Stimulated activated CD8-positive, alpha-beta memory T cell treated with anti-CD3 and anti-CD28 coated beads, Interleukin-7, amount 100 ng/mL, for 1 hour (primary cell): ENCODE data around the gene CASP12.
"Not testable (repeated sequence)": the region's sequence is repeated elsewhere in the genome, so short reads cannot be mapped to it uniquely, and the experiment has no call there.

Source experiments
- DNase-seq, 2 donors: peaks; one replicate each; pipeline ENCODE4 v3.0.0-alpha.2; 2020; ENCODE audit warnings: low read depth in 2 of 2

The CASP12 gene

DNA sequence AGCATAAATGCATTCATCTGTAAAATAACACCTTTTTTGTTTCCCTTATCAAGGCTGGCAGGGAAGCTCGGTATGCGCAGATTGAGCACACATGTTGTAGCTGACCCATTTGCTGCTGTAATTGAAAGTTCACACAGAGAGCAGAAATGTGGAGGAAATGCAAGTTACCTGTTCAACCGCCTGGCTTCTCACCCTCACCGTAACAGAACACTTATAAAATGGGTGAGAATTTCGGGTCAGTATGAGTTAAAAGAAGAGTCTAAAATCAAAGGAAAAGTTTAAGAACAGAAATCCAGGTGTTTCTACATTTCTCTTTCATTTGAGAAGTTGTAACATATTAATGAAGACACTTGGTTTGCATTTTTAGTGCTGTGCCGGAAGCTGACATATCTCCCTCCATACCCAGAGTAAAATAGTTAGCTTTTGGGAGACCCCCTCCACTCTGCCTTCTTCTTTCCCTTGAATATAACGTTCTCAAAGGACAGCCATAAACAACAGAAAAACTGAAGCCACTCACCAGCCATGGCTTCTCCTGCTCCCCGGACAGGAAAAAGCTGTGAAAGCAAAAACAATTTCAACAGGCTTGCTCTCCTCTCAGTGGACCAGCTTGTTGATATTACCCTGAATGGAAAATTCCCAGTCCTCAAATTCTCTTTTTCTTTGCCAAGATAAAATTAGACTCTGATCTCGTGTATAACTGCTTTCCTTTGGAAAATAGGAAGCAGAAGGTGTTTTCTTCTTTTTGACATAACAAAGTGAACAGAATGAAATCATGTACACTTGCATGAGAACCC lies at the start of gene CASP12:
Gene CASP12, minus strand, starts transcription at position 570 of the 794 bp plus-strand sequence.
- no peak for DNase-seq

DNA sequence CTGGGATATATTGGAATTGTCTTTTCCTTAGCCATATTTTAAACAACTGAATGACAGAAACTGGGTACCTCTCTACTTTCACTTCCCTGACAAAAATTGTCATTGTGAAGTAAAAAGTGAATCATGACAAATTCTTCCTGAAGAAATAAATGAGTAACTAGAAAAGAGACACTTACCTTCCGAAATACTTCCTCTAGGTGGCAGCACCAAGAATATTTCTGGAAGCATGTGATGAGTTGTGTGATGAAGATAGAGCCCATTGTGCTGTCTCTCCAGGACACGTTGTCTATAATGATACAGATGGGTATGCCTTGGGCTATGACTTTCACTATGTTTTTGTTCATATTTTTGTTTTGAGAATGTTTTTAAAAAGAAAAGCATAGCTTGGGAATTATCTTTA lies 48.6 kb upstream of the CASP12 start:
- DNase-seq, result no peak

DNA sequence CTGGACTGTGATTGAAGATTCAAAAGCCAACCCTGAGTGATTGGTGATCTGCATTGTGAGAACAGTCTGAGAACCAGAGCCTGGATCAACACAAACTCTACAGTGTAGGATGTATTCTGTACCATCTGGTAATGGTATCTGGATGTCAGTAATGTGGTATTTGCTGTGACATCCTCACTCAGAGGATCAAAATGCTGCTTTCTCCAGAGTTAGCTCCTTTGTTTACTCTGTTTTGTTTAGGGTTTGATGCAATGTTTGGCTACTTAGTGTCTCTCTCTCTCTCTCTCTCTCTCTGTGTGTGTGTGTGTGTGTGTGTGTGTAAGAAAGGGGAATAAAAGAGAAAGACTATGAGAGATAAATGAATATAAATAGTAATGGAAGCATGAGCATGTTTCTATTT lies 45.8 kb upstream of the CASP12 start:
- DNase-seq, result no peak

DNA sequence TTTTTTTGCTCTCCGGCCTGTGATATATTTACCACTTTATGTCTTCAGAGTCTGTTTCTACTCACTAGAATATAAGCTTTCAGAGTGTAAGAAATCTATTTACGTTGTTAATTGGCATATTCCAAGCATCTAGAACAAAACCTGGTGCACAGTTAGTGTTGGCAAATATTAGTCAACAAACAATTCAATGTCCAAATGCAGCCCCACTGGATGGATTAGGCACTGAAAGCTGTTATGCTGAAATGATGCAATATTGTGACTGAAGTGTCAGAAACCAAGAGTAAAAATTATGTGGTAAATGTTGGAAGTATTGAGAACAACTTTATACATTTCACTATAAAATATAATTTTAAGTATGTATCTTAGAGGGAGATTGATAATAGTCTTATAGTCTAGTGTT lies 45.3 kb upstream of the CASP12 start:
- DNase-seq, result no peak

DNA sequence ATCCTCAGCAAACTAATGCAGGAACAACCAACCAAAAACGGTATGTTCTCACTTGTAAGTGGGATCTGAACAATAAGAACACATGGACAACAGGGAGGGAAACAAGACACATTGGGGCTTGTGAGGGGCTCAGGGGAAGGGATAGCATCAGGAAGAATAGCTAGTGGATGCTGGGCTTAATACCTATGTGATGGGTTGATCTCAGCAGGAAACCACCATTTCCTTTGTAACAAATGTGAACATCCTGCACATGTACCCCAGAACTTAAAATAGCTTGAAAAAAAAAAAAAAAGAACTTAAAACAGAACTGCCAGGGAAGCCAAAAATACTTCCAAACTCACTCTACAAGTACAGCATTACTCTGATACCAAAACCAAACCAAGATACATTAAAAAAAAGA lies 36.3 kb upstream of the CASP12 start:
- no peak for DNase-seq

DNA sequence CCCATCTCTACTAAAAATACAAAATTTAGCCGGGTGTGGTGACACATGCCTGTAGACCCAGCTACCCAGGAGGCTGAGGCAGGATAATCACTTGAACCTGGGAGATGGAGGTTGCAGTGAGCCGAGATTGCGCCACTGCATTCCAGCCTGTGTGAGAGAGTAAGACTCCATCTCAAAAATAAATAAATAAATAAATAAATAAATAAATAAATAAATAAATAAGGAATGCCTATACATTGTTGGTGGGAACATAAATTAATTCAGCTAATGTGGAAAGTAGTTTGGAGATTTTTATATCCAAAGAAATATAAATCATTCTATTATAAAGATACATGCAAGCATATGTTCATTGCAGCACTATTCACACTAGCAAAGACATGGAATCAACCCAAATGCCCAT lies 35.8 kb upstream of the CASP12 start:
- not testable (repeated sequence) for DNase-seq

DNA sequence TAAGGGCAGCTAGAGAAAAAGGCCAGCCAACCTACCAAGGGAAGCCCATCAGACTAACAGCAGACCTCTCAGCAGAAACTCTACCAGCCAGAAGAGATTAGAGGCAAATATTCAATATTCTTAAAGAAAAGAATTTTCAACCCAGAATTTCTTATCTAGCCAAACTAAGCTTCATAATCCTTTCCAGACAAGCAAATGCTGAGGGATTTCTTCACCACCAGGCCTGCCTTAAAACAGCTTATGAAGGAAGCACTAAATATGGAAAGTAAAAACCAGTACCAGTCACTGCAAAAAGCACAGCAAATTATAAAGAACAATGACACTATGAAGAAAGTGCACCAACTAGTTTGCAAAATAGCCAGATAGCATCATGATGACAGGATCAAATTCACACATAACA lies 30.6 kb upstream of the CASP12 start:
- no peak for DNase-seq

DNA sequence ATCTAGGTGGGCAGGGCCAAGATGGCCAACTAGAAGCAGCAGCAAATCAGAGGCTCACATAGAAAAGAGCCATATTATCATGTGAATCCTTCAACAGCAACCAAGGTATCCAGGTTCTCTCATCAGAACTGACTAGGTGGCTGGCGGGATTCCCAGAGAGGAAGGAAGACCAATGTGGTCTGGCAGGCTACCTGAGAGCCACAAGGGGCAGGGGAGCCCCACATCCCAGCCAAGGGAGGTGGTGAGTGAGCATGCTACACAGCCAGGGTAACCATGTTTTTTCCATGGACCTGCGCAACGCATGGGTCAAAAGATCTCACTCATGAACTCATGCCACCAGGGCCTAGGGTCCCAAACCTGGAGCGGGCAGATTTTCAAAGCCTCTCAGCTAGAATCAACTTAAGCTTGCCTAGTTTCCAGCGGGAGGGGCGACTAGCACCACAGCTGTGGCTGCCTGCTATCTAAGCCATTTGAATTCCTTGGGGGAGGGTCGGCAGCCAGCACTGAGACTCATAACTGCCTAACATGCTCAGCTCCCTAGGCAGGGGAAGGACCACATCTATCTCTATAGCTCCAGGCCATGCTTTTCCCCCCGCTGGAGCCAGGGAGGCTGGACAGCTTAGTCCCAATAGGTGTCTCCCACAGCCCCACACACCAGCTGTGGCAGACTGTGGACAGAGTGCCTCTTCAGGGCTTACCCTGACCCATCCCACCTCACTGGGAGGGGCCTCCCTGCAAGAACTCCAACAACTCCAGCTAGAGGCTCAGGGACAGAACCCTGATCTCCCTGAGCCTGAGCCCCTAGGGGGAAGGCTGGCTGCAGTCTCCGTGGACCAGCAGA lies 28.7 kb upstream of the CASP12 start:
- no peak for DNase-seq

DNA sequence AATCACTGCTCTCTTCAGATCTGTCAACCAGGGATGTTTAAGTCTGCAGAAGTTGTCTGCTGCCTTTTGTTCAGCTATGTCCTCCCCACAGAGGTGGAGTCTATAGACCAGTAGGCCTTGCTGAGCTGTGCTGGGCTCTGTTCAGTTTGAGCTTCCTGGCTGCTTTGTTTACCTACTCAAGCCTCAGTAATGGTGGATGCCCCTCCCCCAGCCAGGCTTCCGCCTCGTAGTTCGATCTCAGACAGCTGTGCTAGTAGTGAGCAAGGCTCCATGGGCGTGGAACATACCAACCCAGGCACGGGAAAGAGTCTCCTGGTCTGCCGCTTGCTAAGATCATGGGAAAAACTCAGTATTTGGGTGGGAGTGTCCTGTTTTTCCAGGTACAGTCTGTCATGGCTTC lies 27.6 kb upstream of the CASP12 start:
- DNase-seq, result no peak

DNA sequence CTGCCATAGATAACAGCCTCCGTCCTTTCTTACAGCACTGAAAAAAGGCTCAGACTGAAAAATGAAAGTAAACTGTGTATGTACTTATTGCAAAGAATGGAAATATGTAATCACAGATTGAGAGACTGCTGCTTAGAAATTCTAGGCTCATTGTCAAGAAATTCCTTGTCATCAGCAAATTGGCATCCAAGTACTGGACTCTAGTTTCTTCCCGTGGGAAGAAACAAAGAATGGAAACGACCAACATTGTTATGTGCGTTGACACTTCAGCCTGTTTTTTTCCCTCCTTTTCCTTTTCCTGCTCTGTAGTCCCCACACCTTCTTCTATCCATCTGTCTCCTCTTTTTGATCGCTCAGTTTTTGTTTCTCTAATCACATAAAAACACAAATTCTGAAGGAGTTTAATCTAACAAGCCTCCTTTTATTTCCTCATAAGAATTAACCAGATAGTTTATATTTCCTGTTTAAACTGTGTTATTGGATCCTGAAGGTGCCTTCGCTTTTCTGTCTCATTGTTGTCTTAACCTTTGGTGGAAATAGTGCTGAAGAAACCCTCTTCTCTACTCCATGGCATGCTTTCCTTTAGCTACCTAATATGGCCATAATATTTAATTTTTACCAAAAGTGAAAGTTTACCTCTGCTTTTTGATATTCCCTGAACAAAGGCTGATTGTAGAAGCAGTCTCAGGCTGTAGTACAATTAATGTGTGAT lies 20.0 kb upstream of the CASP12 start:
- DNase-seq, result no peak

DNA sequence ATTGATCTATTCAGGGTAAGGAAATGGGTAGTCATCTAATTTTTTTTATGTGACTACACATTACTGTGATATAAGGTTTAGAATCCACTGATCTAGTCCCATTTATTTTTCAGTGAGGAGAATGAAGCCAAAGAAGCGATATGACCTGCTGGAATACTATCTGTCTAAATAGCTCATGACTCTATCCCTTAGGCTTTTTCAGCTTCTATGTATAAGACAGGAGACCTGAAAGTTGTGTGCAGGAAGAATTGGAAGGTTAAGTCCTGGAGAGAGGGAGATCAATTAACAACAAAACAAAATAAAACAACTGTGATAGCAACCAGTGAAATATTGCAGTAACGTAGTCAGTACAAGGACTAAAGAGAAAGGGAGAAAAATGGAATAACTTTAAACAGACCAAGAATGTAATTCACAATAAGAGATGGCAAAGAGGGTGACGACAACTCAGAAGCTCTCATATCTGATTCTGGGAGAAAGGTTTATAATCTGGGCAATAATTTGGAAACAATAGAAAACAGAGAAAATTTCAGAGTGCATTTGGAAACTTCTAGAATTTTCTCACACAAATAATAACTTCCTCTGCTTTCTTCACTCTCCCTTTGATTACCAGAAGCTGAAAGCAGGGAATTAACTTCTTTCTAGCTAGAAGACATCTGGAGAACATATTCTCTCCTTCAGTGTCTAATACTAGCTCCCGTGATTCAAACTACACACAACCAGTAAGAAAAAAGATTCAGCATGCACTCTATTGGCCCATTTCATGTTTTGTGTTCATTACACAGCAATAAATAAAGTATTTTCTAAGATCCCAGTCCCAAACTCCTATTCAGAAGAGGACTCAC lies 19.2 kb upstream of the CASP12 start:
- DNase-seq, result no peak

DNA sequence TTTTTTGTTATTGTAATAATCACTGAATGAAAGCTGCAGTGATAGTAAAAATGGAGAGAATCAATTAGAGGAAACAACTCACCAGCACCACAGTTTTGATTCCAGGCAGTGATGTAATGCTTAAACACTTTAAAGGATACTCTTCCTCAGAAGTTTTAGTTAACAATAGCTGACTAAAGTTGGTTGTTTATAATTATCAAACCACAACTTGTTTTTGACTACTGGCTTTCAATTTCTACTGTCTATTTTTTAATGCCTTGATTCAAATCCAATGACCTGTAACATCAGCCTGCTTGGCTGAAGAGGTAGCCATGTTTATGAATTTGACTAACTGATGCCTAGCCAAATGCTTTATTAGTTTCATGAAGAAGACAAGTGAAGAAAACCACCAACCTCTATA lies 18.2 kb upstream of the CASP12 start:
- DNase-seq, result no peak

DNA sequence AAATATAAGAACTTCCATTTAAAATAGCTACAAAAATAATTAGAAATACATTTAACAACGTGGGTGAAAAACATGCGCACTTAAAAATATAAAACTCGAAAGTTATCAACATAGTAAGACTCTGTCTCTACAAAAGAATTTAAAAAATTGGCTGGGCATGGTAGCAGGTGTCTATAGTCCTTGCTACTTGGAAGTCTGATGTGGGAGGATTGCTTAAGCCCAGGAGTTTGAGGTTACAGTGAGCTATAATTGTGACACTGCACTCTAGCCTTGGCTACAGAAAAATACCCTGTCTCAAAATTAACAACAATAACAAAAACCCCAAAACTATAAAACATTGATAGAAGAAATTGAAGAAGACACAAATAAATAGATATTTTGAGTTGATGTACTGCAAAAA lies 13.8 kb upstream of the CASP12 start:
- DNase-seq, result no peak

DNA sequence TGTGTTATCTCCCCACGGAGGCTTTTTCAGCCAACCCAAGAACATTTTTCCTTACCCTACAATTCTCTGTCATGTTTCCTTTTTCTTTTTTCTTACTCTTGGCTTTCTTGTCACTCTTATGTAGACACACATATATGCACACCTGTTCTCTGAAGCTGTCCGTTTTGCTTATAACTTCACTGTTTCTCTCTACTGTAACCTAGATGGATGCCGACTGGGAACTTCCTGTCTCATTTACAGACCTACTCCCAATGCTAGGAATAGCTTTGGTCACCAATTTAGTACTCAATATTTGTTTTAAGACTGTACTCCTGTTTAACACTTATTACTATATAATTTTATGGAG lies 9.9 kb upstream of the CASP12 start:
- DNase-seq, result no peak

DNA sequence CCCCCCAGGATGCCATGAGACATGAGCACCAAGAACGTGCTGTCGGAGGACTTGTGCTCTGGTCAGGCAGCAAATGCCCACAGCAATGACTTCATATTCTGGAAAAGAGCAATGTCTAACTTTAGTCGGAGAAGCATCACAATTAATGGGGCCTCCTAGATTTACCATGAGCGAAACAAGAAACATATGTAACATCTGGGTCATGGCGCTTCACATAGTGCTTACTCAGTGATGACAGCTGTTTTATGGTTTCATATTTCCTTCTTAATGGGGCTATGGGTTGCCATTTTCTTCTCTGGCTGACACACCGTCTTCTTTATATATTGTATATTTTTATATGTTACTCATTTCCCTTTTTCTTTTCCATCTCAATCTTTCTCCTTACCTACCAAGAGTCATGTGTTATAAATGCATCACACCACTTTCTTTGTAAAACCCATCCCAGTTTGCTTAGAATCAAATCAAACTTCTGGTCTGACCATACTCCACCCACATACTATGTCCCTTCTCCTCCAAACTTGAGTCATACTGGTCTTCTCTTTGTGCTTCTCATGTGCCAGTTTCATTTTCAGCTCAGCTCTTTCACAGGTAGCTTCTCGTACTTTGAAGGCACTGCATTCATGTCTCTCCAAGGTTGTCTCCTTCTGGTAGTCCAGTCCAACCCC lies 9.4 kb upstream of the CASP12 start:
- no peak for DNase-seq

DNA sequence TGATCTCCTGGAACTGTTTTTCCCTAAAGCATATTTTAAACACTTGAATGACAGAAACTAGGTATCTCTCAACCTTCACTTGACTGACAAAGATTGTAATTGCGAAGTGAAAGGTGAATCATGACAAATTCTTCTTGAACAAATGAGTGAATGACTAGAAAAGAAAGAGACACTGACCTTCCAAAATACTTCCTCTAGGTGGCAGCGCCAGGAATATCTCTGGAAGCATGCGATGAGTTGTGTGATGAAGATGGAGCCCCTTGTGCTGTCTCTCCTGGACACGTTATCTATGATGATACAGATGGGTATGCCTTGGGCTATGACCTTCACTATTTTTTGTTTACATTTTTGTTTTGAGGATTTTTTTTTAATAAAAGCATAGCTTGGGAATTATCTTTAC lies 7.0 kb upstream of the CASP12 start:
- no peak for DNase-seq

DNA sequence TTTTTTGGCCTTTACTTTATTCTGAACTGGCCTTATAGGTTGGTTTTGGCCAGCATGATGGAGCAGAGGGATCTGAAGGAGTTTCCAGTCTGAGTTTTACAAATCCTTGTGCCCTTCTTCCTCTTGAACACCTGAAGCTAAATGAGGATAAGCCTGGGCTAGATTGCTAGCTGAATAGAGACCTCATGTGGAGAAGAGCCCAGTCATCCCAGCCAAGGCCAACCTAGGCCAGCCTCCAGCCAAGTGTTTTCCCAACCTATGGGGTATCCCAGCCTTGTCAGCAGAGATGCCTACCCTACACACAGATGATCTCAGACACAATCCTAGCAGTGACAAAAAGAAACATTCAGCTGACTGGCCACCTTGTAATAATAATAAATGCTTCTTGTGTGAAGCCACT lies 966 bp upstream of the CASP12 start:
- no peak for DNase-seq

DNA sequence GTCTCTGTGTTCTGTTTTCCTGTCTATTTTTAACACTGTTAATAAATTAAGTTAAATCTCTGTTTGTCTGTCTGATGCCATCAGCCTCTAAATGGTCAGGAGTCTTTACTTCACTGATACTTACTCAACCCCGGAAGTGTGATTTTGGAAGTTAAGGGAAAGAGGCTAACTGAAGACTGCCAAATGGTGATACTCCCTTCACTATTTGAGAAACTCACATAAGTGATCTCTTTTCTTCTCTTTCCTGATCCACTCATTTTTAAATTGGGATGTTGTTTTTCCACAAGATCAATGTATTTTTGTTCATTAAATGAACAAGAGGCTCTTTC lies 389 bp upstream of the CASP12 start:
- no peak for DNase-seq

DNA sequence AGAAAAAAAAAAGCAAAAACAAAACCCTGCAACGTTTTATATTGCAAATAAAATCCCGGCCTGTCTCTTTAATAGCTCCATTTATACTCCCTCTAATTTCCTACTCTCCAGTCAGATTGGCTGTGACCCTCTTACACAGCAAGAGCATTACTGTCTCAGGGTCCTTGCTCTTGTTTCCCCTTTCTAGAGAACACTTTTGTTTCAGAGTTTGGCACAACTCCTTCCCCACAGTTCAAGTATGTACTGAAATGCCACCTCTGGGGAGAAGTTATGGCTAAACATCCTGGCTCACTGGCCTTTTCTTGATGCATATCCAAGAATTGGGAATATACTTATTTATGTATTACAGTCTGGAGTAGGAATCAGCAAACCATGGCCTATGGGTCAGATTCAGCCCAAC lies 2.6 kb downstream of the CASP12 start:
- DNase-seq, result no peak

DNA sequence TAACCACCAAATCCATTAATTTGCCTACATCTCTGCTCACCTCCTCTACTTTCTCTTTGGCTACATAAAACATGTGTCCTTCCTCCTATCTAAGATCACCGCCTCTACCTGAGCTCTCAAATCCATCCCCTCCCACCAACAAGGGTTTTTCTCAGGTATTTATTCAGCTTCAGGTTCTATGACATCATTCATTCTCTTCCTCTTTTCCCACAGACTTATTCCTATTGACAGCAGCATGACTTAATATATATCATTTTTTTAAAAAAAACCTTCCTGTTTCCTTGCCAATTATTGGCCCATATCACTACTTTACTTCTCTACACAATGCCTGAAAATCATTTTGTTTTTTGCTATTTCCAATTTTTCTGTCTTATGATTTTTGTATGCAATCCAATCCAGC lies 4.4 kb downstream of the CASP12 start:
- DNase-seq, result no peak

DNA sequence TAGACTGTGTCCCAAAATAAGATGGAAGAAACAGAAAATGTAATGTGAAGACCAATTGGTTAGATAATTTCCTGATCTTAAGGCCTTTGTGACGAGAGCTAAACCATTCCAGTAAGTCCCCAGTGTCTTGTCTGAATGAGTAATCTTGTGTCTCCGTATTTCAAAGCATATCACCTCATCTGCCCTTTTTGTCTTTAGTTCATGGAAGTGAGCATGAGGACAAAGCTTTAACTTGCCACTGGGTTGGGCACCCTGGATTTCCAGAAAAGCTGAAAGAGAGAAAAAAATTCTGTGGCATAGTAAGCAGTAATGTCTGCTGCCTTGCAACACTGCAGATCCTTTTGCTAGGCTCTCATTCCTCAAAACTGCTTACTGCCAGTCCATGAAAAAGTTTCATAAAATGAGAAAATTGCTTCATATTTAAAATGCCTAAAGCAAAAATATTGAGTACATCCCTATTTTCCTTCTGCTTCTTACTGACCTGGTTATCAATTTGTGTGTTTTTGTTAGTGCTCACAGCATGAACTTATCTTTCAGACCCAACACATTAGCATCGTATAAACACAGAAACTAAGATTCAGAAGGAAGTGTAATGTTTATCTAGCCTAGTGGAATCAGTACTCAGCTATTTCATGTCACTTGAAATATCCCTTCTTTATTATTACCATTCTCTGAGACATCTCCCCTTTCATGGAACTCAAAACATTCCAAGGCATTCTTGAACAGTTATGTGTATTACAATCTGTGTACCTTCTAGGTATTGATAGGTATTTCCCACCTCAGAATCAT lies 5.3 kb downstream of the CASP12 start:
- no peak for DNase-seq
